SW 1271 (cell line): ENCODE results near the gene ASTN1.

Source experiments
- DNase-seq, 2 experiments: peaks; one replicate each; lab custom pipeline; 2025; lab: John Stamatoyannopoulos, UW

The ASTN1 gene

DNA sequence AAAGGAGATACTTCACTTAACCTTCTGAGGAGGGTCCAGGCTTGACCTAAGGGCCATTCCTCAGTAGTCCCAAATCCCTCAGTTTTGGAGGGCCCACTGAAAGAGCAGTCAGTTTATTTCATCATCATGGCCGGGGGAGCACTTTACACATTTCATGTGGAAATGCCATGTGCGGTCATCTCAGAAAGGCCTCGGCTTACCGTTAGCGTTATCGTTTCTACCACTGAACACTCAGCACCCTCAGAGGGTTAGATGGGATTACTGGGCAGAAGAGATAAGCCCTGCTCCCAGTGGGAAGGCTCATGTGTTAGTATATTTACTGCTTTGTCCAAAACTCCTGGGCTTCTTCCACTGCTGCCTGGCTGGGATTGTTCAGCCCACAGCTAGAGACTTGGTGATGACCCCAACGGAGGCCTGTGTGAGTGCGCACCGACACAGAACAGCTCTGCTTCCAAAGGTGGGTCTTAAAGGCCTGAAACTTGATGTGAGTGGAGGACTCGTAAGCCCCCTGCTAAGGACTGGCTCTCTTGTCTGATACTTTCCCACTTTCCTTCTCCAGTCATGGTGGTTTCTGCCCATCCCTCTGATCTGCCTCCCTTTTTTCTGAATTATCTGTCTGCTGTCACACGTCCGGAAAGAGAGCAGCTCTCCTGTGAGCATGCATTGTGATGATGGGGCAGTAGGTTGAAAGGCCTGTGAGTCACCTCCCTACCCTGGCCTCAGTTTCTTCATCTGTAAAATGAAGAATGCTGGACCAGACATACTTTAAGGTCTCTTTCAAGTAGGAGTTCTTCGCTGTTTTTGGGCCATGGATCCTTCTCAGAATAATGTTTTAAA lies 284.5 kb downstream of the ASTN1 start:
- DNase-seq, result no peak

DNA sequence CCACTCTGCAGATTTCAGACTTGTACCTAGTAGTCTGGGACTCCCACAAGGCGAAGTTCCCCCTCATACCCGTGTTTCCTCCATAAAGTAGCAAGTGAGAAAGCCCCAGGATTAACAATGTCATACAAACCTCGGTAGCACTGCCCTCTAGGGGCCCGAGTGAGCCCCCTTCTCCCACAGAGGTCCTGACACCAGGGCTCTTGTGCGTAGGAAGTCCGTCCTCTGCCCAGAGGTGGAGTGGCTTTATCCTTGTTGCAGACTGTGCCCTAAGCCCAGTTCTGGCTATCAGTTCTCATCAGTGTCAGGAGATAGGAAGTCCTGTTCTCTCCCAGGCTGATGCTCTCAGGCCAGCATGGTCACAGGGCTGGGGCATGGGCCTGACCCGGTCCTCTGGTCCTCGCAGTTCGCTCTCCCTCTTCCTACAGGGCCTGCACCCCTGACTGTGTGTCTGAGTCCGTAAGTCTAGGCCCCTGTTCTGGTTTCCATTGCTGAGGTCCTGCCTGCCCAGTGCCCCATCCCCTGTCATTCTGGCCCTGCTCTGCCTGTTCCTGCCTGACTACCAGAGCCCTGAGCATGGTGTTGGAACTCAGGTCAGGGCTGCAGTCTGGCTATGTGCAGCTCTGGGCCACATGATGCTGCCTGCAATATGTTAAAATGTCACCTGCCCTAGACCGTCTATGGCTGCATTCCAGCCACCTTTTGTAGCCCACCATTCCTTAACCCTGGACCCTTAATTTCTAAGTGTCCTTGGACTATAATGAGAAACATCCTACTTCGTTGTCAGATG lies 285.6 kb downstream of the ASTN1 start:
- DNase-seq, result no peak

- DNase-seq, result no peak
These were observed 287.0 kb downstream of the ASTN1 start for GRCh38 chr1:176877557-176877956.

GRCh38 chr1:176876966-176877515 lies 287.5 kb downstream of the ASTN1 start:
- DNase-seq, result no peak

DNA sequence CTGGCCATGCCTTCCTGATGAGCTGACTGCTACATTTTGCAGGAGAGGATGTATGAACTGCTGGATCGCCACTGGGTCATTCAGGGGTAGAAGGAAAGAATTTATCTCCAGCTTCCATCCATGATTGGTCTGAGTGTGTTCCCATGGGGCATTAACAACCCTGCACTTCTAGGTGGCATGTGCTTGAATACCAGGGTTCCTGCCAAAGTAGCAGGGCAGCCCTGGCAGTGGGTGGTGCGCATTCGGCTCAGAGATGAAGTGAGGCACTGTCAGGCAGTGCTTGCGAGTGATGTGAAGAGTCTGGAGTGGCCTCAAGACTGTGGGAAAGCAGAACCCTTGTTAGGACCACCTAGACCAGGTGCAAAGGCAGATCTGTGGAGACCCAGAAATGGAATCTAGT lies 294.9 kb downstream of the ASTN1 start:
- DNase-seq, result no peak

- DNase-seq, result no peak
These were observed 298.3 kb downstream of the ASTN1 start for GRCh38 chr1:176866011-176866714.

GRCh38 chr1:176864211-176864610 lies 300.3 kb downstream of the ASTN1 start:
- no peak for DNase-seq

DNA sequence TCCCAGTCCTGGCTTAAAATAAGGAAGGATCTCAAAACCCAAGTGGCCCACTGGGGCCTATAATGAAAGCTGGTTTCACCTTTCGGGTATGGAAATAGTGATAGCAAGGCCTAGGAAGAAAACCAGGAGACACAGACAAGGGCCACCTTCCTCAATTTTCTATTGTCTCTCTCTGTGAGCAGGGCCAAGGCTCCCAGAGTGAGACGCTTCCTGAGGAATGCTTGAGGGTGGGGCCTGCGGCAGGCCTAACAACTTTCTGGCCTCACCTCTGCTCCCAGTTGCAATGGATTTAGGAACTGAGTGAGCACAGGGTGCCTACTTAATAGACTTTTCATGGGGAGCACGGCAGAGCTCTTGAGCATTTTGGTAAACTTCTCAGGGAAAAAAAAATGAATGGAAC lies 300.9 kb downstream of the ASTN1 start:
- no peak for DNase-seq

GRCh38 chr1:176858433-176858916 lies 306.0 kb downstream of the ASTN1 start:
- no peak for DNase-seq

GRCh38 chr1:176857632-176858031 lies 306.9 kb downstream of the ASTN1 start:
- DNase-seq, result no peak

DNA sequence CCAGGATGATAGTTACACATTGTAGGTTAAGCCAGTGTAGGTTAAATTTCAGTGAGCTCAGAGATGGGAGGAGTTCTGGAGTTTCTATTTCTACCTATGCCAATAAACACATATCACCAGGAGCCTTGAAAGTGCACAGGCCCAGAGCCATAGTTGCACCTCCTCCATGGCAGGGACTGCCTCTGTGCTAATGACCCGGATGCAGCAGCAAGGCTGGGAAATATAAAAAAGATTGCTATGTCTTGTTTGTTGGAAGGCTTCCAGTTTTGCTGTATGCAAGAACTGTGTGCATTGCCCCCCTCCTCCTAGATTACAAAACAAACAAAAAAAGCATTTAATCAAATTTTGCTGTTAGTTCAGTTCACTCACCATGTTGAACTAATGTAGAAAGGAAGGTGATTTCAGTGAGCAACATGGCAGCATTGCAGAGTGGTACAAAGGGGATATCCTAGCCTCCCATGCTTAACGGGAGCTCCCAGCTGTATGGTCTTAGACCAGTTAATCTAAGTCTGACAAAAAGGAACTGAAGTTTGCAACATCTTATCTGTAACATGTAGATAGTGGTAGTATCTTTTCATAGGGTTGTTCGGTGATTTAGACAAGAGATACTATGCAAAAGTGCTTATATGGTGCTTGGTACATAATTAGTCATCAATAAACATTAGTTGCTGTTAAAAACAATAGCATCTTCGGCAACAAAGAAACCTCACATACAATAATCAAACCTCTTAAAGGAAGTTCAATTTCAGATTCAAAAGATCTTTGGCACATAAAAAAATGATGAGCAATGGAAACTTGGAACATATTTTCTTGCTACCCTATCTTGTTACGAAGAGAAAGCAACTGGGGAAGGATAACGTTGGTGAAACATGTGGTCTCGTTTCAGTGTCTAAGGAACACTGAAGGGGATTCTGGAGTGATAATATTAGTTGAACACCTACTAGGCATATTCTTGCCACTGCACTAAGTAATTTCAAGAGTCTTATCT lies 309.5 kb downstream of the ASTN1 start:
- DNase-seq, result no peak

- DNase-seq, result no peak
These were observed 310.4 kb downstream of the ASTN1 start for GRCh38 chr1:176854121-176854520.

GRCh38 chr1:176853503-176853902 lies 311.0 kb downstream of the ASTN1 start:
- DNase-seq, result no peak

DNA sequence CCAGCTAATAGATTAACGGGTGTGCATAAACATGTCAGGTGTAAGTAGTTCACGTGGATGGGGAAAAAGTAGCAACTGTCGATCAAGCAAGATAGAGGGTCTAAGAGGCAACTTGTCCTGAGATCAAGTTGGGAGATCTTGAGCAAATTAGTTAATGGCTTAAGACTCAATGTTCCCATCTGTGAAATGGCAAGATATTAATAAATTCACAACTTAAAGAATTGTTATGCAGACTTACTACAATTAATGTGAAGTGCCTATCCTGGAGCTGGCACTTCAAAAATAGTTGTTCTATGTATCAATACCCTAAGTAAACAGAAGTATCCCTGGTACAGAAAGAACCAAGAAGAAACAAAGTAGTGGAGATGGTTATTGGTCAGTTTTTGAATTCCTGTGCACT lies 312.4 kb downstream of the ASTN1 start:
- DNase-seq, result no peak

DNA sequence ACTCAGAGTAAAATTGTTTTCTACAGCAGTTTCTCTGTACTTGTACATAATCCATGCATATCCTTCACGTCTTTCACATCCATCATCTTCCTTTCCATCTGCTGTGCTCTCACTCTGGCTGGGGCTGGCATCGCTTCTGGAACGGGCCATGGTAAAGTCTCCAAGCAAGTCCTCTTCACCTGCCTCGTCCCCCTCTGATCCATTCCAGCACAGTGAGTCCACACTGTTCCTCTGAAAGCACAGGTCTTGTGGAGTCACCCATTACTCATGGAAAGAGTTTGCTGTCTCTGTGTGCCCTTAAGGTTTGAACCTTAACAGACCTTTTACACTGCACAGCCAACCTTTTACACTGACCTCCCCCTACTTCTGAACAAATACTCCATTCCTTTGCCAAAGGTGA lies 313.6 kb downstream of the ASTN1 start:
- no peak for DNase-seq

DNA sequence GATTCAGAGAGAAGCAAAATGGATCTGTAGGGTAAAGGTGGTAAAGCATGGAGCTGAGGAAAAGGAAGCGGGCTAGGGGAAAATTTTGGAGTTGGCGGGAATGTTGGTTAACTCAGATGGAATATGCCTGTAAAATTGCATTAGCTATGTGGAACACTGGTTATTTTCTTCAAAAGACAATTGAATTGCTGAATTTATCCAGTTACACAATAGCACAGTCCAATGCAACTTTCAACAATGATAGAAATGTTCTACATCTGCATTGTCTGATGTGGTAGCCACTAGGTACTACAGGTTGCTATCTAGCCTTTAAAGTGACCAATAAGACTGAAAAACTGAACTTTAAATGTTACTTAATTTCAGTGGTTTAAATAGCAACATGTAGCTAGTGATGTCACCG lies 315.2 kb downstream of the ASTN1 start:
- DNase-seq, result no peak

- no peak for DNase-seq
These were observed 317.5 kb downstream of the ASTN1 start for GRCh38 chr1:176847052-176847451.

DNA sequence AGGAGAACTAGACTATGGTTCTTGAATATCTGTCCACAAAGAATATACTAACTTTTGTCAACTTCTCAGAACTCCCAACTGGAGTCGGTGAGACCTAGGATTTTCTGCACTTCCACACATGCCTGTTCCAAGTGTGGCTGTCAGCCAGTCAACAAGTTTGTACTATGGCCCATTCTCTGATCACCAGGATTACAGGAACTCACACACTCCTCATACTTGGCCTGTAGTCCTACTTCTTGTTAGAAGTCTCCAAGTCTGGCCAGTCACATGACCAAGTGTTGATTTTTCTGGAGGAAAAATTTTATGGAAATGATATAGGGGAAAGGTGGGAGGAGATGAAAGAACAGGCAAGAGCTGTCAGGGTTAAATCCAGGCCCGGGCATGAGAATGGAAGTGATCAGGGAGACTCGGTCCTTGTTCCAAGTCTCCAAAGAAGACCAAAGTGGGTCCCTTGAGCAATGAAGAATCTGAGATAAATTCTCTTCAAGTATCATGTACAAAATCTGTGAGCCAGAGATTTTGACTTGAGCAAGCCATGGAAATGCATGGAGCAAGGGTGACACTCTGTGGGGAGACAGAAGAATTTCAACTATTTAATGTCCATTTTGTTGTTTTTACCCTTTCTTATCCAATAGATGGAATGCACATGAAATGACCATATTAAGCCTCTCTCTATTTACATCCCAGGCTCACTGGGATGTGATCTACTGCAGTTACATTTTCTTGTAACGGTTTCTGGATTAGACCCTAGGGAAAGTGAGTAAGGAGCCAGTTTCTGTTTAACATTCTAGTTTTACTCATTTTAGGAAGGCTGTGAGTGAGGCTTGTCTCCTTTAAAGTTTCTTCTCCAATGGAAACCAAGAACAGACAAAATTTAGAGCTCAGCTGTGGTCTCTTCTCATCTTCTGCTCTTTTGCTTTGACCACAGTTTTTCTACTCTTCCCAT lies 320.9 kb downstream of the ASTN1 start:
- no peak for DNase-seq

GRCh38 chr1:176841238-176841637 lies 323.3 kb downstream of the ASTN1 start:
- no peak for DNase-seq

DNA sequence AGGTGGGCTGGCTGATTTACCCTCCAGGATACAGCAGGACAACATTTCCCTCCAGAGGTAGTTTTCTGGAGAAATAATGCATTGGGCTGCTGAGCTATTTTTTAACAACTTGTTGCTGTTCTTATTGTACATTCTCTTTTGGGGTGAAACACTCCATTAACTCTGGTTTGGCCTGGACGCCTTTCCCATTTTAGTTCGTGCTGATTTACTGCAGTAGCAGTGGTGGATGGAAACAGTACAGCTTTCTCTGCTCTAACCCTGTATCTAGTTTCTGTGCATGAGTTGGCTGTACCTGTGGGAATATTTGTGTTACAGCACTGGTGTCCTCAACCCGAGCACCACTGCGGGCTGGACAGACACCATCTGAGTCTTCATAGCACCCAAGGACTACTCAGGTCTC lies 325.3 kb downstream of the ASTN1 start:
- no peak for DNase-seq
